ENCODE data around the gene SARS1. TPM values are rescaled to one million over a fixed set of nuclear protein-coding genes. Genes with fewer than 3 reads are reported as not detected.

Gene SARS1
- total and polyA plus RNA-seq, 2 donors (not counting 1 experiment from before 2014, with no cell fraction given) = 59.1 to 115 TPM

DNA sequence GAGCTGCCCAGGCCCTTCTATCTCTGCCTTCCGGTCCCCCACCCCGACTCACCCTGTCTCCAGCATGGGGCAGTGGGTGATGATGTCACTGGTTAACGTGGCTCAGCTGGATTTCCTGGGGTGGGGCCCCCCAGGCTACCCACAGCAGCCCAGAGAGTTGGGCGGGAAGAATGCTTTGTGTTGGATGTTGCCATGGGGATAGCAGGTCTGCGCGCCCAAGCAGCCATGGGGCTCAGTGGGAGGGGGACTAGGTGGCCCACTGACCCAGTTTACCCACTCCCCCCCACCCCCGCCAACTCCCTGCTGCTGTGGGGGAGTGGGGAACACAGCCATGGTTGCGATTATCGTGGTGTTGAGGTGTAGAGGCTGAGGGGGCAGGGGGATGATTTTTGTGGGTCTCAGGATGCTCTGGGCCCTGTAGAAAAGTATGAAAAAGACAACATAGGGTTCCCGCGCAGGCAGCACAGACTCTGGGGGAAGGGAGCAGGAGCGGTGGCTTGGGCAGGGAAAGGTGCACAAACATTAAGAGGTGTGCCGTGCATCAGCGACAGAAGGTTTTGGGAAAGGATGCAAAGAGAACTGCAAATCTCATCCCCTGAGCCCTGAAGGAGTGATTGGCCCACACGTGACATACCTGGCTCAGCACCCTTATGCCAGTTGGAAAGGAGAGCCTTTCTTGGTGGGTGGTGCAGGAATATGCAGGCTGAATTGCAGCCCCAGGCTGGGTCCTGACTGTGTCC, 44.1 kb downstream of the SARS1 start:
- Histone ChIP-seq H3K27me3 (replicated peaks in 1 of 4; ENCODE audit: control extremely low read depth in 1 of 4, control insufficient read depth in 3 of 4, insufficient read depth in 4 of 4, low read length in 3 of 4) (peaks cover 0 to 3% (median 0%) of the 10 kb centered on the region in 4 experiments), H3K4me2 (replicated peaks; ENCODE audit: low read depth, low read length, poor library complexity, severe bottlenecking) (no peak overlapping the region), H3K9ac (ENCODE audit: low read length) (no peak overlapping the region), H3K9me3 (ENCODE audit: control extremely low read depth in 1 of 3, control insufficient read depth in 2 of 3, insufficient read depth in 1 of 3, low read length in 2 of 3) (peaks cover 0 to 4% (median 0%) of the 10 kb centered on the region in 3 donors), H3K4me3 (ENCODE audit: control extremely low read depth in 1 of 5, extremely low read depth in 1 of 5, insufficient read depth in 1 of 5, low read depth in 2 of 5, low read length in 4 of 5) (no peak overlapping the region), H3K36me3 (replicated peaks in 1 of 2; ENCODE audit: control extremely low read depth in 1 of 2, control insufficient read depth in 1 of 2, extremely low read depth in 1 of 2, insufficient read depth in 2 of 2, low read length in 1 of 2) (no peaks in the 10 kb centered on the region), H3K27ac (ENCODE audit: low read length in 2 of 2) (no peak overlapping the region), H3K4me1 (ENCODE audit: control insufficient read depth in 2 of 2, insufficient read depth in 2 of 2, low read length in 2 of 2) (peaks cover 0 to 11% of the 10 kb centered on the region in 2 donors), H2AFZ (ENCODE audit: insufficient read depth, low read depth, low read length, poor library complexity, severe bottlenecking) (no peak overlapping the region), H4K20me1 (ENCODE audit: control insufficient read depth, insufficient read depth, low read length, poor library complexity, severe bottlenecking) (no peaks in the 10 kb centered on the region), H3K79me2 (ENCODE audit: control insufficient read depth, insufficient read depth, low read length) (no peaks in the 10 kb centered on the region)
- ChIA-PET CTCF (interaction anchor here (0.9 kb wide), 1 partner anchor 142 kb away, joined by 5 read pairs; no protein-coding TSS in a partner anchor), POLR2A (no interaction called here)
- WGBS (ENCODE audit: insufficient coverage) = 98% methylated on average over 5 of the region's 15 CpGs
- intact Hi-C loops (cut with micrococcal nuclease) = no loop called here
- Mint-ChIP-seq H3K4me1 (peaks cover 7% of the 10 kb centered on the region), H3K9me3 (ENCODE audit: insufficient read depth) (no peaks in the 10 kb centered on the region), H3K27ac (no peak overlapping the region), H3K27me3 (peaks cover 4% of the 10 kb centered on the region), H3K4me3 (no peak overlapping the region)
- no peak for ATAC-seq (ENCODE audit: low read depth)
- DNase-seq = no peak
- TF ChIP-seq, protein P1, sequence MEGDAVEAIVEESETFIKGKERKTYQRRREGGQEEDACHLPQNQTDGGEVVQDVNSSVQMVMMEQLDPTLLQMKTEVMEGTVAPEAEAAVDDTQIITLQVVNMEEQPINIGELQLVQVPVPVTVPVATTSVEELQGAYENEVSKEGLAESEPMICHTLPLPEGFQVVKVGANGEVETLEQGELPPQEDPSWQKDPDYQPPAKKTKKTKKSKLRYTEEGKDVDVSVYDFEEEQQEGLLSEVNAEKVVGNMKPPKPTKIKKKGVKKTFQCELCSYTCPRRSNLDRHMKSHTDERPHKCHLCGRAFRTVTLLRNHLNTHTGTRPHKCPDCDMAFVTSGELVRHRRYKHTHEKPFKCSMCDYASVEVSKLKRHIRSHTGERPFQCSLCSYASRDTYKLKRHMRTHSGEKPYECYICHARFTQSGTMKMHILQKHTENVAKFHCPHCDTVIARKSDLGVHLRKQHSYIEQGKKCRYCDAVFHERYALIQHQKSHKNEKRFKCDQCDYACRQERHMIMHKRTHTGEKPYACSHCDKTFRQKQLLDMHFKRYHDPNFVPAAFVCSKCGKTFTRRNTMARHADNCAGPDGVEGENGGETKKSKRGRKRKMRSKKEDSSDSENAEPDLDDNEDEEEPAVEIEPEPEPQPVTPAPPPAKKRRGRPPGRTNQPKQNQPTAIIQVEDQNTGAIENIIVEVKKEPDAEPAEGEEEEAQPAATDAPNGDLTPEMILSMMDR (IDR thresholded peaks at IDR 0.05) = no peak

DNA sequence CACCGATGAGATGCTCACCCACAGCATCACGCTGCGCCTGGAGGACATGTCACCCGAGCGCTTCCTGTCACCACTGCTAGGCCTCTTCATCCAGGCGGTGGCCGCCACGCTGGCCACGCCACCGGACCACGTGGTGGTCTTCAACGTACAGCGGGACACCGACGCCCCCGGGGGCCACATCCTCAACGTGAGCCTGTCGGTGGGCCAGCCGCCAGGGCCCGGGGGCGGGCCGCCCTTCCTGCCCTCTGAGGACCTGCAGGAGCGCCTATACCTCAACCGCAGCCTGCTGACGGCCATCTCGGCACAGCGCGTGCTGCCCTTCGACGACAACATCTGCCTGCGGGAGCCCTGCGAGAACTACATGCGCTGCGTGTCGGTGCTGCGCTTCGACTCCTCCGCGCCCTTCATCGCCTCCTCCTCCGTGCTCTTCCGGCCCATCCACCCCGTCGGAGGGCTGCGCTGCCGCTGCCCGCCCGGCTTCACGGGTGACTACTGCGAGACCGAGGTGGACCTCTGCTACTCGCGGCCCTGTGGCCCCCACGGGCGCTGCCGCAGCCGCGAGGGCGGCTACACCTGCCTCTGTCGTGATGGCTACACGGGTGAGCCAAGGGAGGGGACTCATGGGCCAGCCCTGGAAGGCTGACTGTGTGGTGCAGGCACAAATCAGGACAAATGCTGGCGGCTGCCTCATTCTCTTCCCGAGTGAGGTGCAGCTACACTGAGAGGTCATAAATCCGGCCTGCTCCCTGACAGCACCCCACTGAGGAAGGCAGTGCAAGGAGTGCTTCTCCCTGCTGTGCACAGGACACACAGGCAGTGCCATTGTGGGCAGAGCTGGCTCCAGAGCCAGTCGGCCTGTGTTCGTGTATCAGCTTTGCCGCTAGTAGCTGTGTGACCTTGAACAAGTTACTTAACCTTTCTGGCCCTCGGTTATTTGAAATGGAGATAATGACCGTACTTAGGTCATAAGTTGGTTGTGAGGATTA, 45.1 kb downstream of the SARS1 start:
- CTCF ChIA-PET = interaction anchor here (1.3 to 8.1 kb wide), 2 partner anchors 18 to 142 kb away, joined by 3 to 73 read pairs; no protein-coding TSS in a partner anchor
- Histone ChIP-seq H3K4me2 (replicated peaks; ENCODE audit: low read depth, low read length, poor library complexity, severe bottlenecking) (no peak overlapping the region), H3K4me3 (ENCODE audit: control extremely low read depth in 1 of 5, extremely low read depth in 1 of 5, insufficient read depth in 1 of 5, low read depth in 2 of 5, low read length in 4 of 5) (no peak overlapping the region), H3K27ac (ENCODE audit: low read length in 2 of 2) (no peak overlapping the region), H3K4me1 (ENCODE audit: control insufficient read depth in 2 of 2, insufficient read depth in 2 of 2, low read length in 2 of 2) (peaks cover 0 to 7% of the 10 kb centered on the region in 2 donors), H4K20me1 (ENCODE audit: control insufficient read depth, insufficient read depth, low read length, poor library complexity, severe bottlenecking) (no peaks in the 10 kb centered on the region), H3K9ac (ENCODE audit: low read length) (no peak overlapping the region), H3K9me3 (ENCODE audit: control extremely low read depth in 1 of 3, control insufficient read depth in 2 of 3, insufficient read depth in 1 of 3, low read length in 2 of 3) (no peaks in the 10 kb centered on the region), H2AFZ (ENCODE audit: insufficient read depth, low read depth, low read length, poor library complexity, severe bottlenecking) (no peak overlapping the region), H3K27me3 (replicated peaks in 1 of 4; ENCODE audit: control extremely low read depth in 1 of 4, control insufficient read depth in 3 of 4, insufficient read depth in 4 of 4, low read length in 3 of 4) (peaks cover 0 to 4% (median 0%) of the 10 kb centered on the region in 4 experiments), H3K79me2 (ENCODE audit: control insufficient read depth, insufficient read depth, low read length) (no peaks in the 10 kb centered on the region), H3K36me3 (replicated peaks in 1 of 2; ENCODE audit: control extremely low read depth in 1 of 2, control insufficient read depth in 1 of 2, extremely low read depth in 1 of 2, insufficient read depth in 2 of 2, low read length in 1 of 2) (no peaks in the 10 kb centered on the region)
- no peaks in the 10 kb centered on the region for H3K9me3 Mint-ChIP-seq (ENCODE audit: insufficient read depth)
- peaks cover 4% of the 10 kb centered on the region for H3K4me1 Mint-ChIP-seq
- 96% methylated on average over 67 of the region's 69 CpGs for WGBS (ENCODE audit: insufficient coverage)
- POLR2A ChIA-PET = no interaction called here
- no peak overlapping the region for H3K27ac Mint-ChIP-seq
- TF ChIP-seq, protein P1 (IDR thresholded peaks at IDR 0.05) = no peak
- TF ChIP-seq EZH2 (IDR thresholded peaks at IDR 0.05; ENCODE audit: borderline replicate concordance, insufficient read depth, low read depth, low read length, poor library complexity, severe bottlenecking) = no peak
- no peak overlapping the region for H3K4me3 Mint-ChIP-seq
- intact Hi-C loops (cut with micrococcal nuclease) = no loop called here
- DNase-seq (no peak), ATAC-seq (ENCODE audit: low read depth) (no peak)
- peaks cover 8% of the 10 kb centered on the region for H3K27me3 Mint-ChIP-seq

Data from B cell (primary cell).